HG02938 (cell line): ENCODE data around the gene PAPLN.
"Not testable (repeated sequence)": the region's sequence is repeated elsewhere in the genome, so short reads cannot be mapped to it uniquely, and the experiment has no call there.

Experiments used
- ATAC-seq: cut with Tn5 transposase; IDR thresholded peaks from one replicate; pipeline ENCODE4 v1.9.1; 2021; ENCODE audit warnings: mild to moderate bottlenecking, moderate library complexity; ENCODE audit not compliant: unreplicated experiment

Gene PAPLN

DNA sequence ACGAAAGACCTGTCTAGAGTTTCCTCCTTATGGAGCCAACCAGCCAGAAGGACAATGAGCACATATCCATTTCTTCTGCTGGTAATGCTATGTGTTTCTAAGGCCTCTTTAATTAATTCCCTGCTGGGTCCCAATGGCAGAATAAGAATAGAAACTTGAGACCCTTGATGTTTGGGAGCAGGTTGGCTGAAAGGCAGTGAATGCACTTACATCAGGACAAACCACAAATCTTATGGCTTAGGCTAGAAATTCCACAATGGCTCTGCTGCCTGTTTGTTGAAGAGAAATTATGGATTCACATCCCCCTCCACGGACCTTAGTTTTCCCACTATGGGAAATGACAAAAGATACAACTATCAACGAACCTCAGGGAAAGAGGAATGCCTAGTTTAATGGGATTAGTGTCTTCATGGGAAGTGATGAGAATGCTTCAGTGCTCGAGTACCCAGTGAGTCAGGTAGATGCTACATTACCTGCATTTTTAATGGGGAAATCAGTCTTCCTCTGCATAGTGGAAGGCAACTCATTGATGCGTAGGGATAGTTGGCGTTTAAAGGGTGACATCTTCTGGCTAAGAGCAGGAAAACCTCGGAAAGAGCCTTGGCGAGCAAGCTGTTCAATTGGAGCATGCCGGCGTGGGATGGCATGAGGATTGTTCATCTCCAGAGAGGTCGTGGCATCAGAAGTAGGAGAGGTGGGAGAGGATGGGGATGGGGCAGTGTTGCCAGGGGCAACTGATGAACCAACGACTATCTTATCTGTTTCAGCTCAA, 46.5 kb downstream of the PAPLN start:
- no peak for ATAC-seq

GRCh38 chr14:73285979-73286378, 48.7 kb downstream of the PAPLN start:
- ATAC-seq: no peak

DNA sequence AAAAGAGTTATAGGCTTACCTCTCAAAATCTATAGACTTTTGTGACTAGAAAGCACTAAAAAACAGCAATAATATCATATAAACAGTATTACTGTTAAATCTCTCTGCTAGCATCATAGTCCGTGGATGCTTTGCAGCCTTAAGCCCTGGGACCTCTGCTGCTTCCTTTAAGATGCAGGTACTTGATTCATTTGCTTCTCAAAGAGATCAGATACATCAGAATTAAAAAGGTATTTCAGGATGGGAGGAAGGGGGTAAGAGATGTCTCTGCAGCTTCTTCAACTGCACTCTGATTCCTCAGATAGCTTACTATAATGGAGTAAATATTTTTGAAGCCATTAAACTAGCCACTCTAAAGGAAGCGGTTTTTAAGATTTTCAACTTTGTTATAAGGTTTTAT, 49.3 kb downstream of the PAPLN start:
- no peak for ATAC-seq

DNA sequence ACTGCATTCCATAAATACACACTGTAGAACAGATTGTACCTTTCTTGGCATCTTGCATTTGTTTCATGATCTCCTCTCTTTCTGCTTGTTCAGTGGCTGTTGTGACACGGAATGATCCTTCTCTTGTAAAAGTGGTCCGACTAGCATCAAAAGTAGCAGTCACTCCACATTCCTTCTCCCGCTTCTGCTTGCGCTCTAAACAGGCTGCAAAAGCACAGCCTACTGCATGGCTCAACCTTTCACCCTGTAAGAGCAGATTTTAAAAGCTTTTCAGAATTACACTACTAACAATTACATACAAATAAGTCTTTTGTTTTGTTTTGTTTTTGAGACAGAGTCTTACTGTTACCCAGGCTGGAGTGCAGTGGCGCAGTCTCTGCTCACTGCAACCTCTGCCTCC, 49.8 kb downstream of the PAPLN start:
- no peak for ATAC-seq

DNA sequence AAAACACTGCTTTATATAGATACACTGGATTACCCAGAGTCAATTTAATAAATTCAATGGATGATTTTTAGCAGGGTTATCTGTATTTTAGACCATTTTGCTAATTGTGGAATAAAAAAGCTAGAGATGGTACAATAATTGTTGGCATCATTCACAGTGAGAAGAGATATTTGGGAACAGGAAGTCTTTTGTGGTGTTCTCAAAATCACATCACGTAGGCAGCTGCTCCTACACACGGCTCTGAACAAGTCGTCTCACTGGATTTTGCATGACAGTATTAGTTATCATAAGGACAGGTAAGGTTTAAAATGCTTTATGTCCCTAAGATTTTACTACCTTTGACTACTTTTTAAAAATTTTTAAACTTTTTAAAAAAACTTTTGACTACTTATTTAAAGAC, 52.0 kb downstream of the PAPLN start:
- ATAC-seq: no peak

DNA sequence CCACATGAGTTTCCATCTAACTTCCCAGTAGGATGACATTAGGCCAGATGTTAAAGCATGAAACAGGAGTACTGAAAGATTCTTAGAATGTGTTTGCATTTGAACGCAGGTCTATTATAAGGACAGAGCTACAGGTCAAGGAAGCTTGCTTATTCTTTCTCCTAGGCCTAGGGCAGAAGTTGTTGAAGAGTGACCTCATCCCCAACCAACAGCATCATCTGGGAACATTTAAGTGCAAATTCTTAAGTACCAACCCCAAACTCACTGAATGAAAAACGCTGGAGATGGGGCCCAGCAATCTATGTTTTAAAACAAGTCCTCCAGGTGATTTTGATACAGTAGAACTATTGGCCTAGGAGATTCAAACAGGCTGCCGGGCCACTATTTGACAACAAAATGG, 52.4 kb downstream of the PAPLN start:
- ATAC-seq: no peak

- ATAC-seq: peak; percentile 55
Measured at GRCh38 chr14:73290279-73290678, 53.0 kb downstream of the PAPLN start.

GRCh38 chr14:73293782-73294781, 56.8 kb downstream of the PAPLN start:
- ATAC-seq: no peak

- no peak for ATAC-seq
Measured at GRCh38 chr14:73295198-73295796, 58.0 kb downstream of the PAPLN start.

- ATAC-seq: no peak
Measured at GRCh38 chr14:73305499-73305898, 68.2 kb downstream of the PAPLN start.

GRCh38 chr14:73307261-73307660, 70.0 kb downstream of the PAPLN start:
- ATAC-seq: no peak

DNA sequence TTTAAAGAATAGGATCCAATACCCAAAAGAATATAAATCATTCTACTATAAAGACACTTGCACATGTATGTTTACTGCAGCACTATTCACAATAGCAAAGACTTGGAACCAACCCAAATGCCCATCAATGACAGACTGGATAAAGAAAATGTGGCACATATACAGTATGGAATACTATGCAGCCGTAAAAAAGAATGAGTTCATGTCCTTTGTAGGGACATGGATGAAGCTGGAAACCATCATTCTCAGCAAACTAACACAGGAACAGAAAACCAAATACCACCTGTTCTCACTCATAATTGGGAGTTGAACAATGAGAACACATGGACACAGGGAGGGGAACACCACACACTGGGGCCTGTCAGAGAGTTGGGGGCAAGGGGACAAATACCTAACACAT, 71.9 kb downstream of the PAPLN start:
- ATAC-seq: not testable (repeated sequence)

- no peak for ATAC-seq
Measured at GRCh38 chr14:73311708-73312030, 74.4 kb downstream of the PAPLN start.

DNA sequence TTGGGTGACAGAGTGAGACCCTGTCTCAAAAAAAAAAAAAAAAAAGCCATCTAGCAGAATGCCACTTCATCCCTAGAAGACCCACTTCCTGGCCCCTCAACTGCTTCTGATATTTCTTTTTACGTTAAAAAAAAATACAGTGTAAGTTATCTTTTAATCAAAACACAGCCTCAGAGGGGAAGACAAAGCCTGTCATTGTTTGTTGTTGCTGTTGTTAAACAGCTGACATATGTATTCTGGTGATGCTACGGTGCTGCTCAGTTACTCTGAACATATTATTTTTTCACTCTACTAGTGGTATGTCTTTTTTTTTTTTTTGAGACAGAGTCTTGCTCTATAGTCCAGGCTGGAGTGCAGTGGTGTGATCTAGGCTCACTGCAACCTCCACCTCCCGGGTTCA, 75.4 kb downstream of the PAPLN start:
- no peak for ATAC-seq

DNA sequence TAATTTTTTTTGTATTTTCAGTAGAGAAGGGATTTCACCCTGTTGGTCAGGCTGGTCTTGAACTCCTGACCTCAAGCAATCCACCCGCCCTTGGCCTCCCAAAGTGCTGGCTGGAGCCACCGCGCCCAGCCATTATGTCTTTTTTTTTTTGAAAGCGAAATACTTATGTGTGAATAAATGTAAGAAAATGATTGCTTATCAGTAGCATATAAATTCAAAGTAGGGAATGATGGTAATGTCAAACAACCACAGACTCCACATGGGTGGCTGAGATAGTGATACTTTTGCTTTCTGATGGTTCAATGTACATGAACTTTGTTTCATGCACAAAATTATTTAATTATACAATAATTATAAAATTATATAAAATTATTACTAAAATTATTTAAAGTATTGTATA, 75.8 kb downstream of the PAPLN start:
- no peak for ATAC-seq

DNA sequence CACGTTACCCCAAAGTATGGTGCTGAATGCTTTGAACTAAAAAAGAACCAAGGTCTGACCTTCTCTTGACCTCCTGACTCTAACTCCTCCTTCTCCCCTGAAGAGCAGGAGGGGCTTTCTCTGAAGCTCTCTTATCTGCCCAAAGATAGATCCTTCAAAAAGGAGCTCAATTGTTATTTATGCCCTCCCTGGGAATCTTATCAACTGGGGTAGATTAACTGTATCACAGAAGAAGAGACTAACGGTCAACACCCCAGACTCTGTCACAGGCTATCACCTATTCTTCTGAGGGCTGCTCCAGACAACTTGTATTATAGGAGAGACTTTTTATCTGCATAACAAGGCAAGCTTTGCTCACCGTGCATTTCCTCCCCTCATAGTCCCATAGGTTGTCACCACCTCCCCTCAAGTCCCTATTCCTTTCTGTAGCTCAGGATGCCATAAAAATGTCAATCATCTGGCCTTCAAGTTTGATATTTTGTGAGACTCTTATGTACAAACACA, 86.6 kb downstream of the PAPLN start:
- no peak for ATAC-seq
